HCT116 (cell line): ENCODE results near the gene SENP6. TPM values are rescaled to one million over a fixed set of nuclear protein-coding genes. Genes with fewer than 3 reads are reported as not detected.

Experiments
- ATAC-seq: fragments of 200-7000 bp; cut with Tn5 transposase; 2 replicates; pipeline ENCODE4 v1.9.1; 2020; ENCODE audit warnings: mild to moderate bottlenecking, moderate library complexity
- BruUV-seq: library from RNA; stranded (reverse); fragments of 400-500 nt; replicated peaks from 2 replicates; lab custom pipeline; 2021; lab: Mats Ljungman, UMichigan
- CTCF ChIA-PET: fragments of 300-600 bp; sonication (Branson Sonifier 250); formaldehyde crosslinking; loops from one replicate; lab custom pipeline; 2021; ENCODE audit warnings: antibody characterized with exemption; lab: Charles Lee
- POLR2A ChIA-PET: fragments of 300-600, 350-600 bp; sonication (Branson Sonifier 250); formaldehyde crosslinking; loops from one replicate; lab custom pipeline; 2021; ENCODE audit warnings: antibody characterized with exemption; lab: Charles Lee
- RAD21 ChIA-PET, 2 experiments: fragments of 300-600 bp; sonication (Branson Sonifier 250); formaldehyde crosslinking; loops; one replicate each; lab custom pipeline; 2023; ENCODE audit warnings: low total read pairs in 2 of 2; ENCODE audit not compliant: uncharacterized antibody in 2 of 2, unreplicated experiment in 2 of 2, low non-redundant PET in 1 of 2; lab: Charles Lee
- DNase-seq: peaks from one replicate; pipeline ENCODE4 v3.0.0-alpha.2; 2010; ENCODE audit warnings: low read depth, low spot score
- H2AFZ ChIP-seq: fragments of 200-600 bp; shearing (Covaris generic), sonication (generic); 2 replicates; pipeline ENCODE4 v1.6.1; 2017; ENCODE audit warnings: low read depth, mixed run types, mixed read lengths, antibody characterized with exemption, low read length; ENCODE audit not compliant: poor library complexity, severe bottlenecking
- H3K27ac ChIP-seq: 2 replicates; pipeline ENCODE4 v1.5.1; 2012; ENCODE audit warnings: low read depth, low read length
- H3K27me3 ChIP-seq: fragments of 200-600 bp; sonication (generic); 2 replicates; pipeline ENCODE4 v1.6.1; 2016; ENCODE audit warnings: mixed run types, low read length, mixed read lengths; ENCODE audit not compliant: insufficient read depth
- H3K36me3 ChIP-seq, 2 experiments: fragments of 200-500 bp in 1 of 2; fragments of 200-600 bp in 1 of 2; sonication (Bioruptor generic) in 1 of 2; sonication (generic) in 1 of 2; 2 replicates each; pipeline versions ENCODE4 v1.5.1 to v1.6.1; 2014 to 2016; ENCODE audit warnings: low read length in 2 of 2, inconsistent platforms in 1 of 2, mixed read lengths in 1 of 2, mixed run types in 1 of 2; ENCODE audit not compliant: insufficient read depth in 2 of 2, control insufficient read depth in 1 of 2
- H3K4me1 ChIP-seq, 2 experiments: fragments of 200-600 bp in 1 of 2; sonication (generic) in 1 of 2; 2 replicates each; pipeline versions ENCODE4 v1.5.1 to v1.6.1; 2012 to 2017; ENCODE audit warnings: low read length in 2 of 2, inconsistent platforms in 1 of 2, mild to moderate bottlenecking in 1 of 2, mixed read lengths in 1 of 2, mixed run types in 1 of 2, moderate library complexity in 1 of 2; ENCODE audit not compliant: insufficient read depth in 2 of 2, control insufficient read depth in 1 of 2
- H3K4me2 ChIP-seq: fragments of 200-600 bp; sonication (generic); 2 replicates; pipeline ENCODE4 v1.6.1; 2017; ENCODE audit warnings: mixed run types, low read length, mixed read lengths
- H3K4me3 ChIP-seq, 2 experiments: fragments of 200-600 bp in 1 of 2; sonication (generic) in 1 of 2; replicated peaks in 1 of 2; 2 replicates each; pipeline ENCODE4 v1.5.1; 2011 to 2016; ENCODE audit warnings: low read length in 2 of 2, control low read depth in 1 of 2, low read depth in 1 of 2, mild to moderate bottlenecking in 1 of 2, mixed read lengths in 1 of 2, mixed run types in 1 of 2
- H3K79me2 ChIP-seq: fragments of 200-600 bp; sonication (generic); 2 replicates; pipeline ENCODE4 v1.6.1; 2017; ENCODE audit warnings: mild to moderate bottlenecking, mixed run types, low read length, moderate library complexity, mixed read lengths; ENCODE audit not compliant: insufficient read depth
- H3K9ac ChIP-seq: fragments of 200-600 bp; sonication (generic); 2 replicates; pipeline ENCODE4 v1.6.1; 2016; ENCODE audit warnings: low read length, mixed read lengths
- H3K9me2 ChIP-seq: fragments of 200-600 bp; sonication (generic), shearing (Covaris generic); 2 replicates; pipeline ENCODE4 v1.6.1; 2017; ENCODE audit warnings: mixed run types, mild to moderate bottlenecking, moderate library complexity; ENCODE audit not compliant: insufficient read depth
- H3K9me3 ChIP-seq, 2 experiments: fragments of 200-500 bp in 1 of 2; fragments of 200-600 bp in 1 of 2; sonication (Bioruptor generic) in 1 of 2; sonication (generic) in 1 of 2; 2 replicates each; pipeline ENCODE4 v1.6.1; 2014 to 2017; ENCODE audit warnings: low read length in 2 of 2, mixed read lengths in 2 of 2, inconsistent platforms in 1 of 2, low read depth in 1 of 2, mild to moderate bottlenecking in 1 of 2, mixed run types in 1 of 2, moderate library complexity in 1 of 2; ENCODE audit not compliant: control insufficient read depth in 1 of 2, insufficient read depth in 1 of 2
- H4K20me1 ChIP-seq: fragments of 200-600 bp; sonication (generic), shearing (Covaris generic); 2 replicates; pipeline ENCODE4 v1.6.1; 2017; ENCODE audit warnings: mixed run types, mild to moderate bottlenecking, moderate library complexity; ENCODE audit not compliant: insufficient read depth
- CTCF ChIP-seq, 3 experiments: fragments of 200-600 bp in 1 of 3; sonication (generic) in 1 of 3; IDR thresholded peaks in 2 of 3; conservative IDR thresholded peaks in 1 of 3; 2 replicates each; pipeline ENCODE4 v1.5.1; 2012 to 2017; ENCODE audit warnings: low read depth in 2 of 3, low read length in 2 of 3, antibody characterized with exemption in 1 of 3, borderline replicate concordance in 1 of 3, control low read depth in 1 of 3, mild to moderate bottlenecking in 1 of 3, mixed read lengths in 1 of 3, mixed run types in 1 of 3, moderate library complexity in 1 of 3; ENCODE audit not compliant: insufficient read depth in 1 of 3
- EZH2 ChIP-seq: fragments of 200-600 bp; sonication (generic); IDR thresholded peaks from 2 replicates; pipeline ENCODE4 v1.6.1; 2017; ENCODE audit warnings: antibody characterized with exemption, mixed run types
- EZH2phosphoT487 ChIP-seq: fragments of 200-600 bp; IDR thresholded peaks from 2 replicates; pipeline ENCODE4 v1.6.1; 2018; ENCODE audit warnings: antibody characterized with exemption, borderline replicate concordance
- FOSL1 ChIP-seq: IDR thresholded peaks from 2 replicates; pipeline ENCODE4 v1.6.1; 2012; ENCODE audit warnings: low read depth
- POLR2A ChIP-seq: IDR thresholded peaks from 2 replicates; pipeline ENCODE4 v1.7.0; 2011; ENCODE audit warnings: borderline replicate concordance; ENCODE audit not compliant: insufficient read depth, insufficient read length; ENCODE audit errors: extremely low read depth
- RAD21 ChIP-seq: IDR thresholded peaks from 2 replicates; pipeline ENCODE4 v1.6.1; 2012; ENCODE audit warnings: low read depth, mild to moderate bottlenecking
- SIN3A ChIP-seq: IDR thresholded peaks from 2 replicates; pipeline ENCODE4 v1.6.1; 2012; ENCODE audit warnings: low read depth
- SP1 ChIP-seq: IDR thresholded peaks from 2 replicates; pipeline ENCODE4 v1.6.1; 2012; ENCODE audit warnings: low read depth
- intact Hi-C: fragments of 100-400 bp; cut with micrococcal nuclease; formaldehyde crosslinking; loops from 2 replicates; pipeline ENCODE4 v1.10.0; 2022
- total RNA-seq: library from RNA; stranded (reverse); gene quantifications from one replicate; pipeline ENCODE4 v1.2.1, GENCODE V29; 2021; ENCODE audit not compliant: unreplicated experiment

Gene SENP6
- total RNA-seq, 1 experiment from 2014 or later: 78.1 TPM

- intact Hi-C loops: no loop called here
- ATAC-seq (no peak), DNase-seq (no peak)
- ChIA-PET CTCF (no interaction called here), RAD21 (no interaction called here), POLR2A (no interaction called here)
- H3K9me3 ChIP-seq: no peaks in the 10 kb centered on the region
- no TSS peak for BruUV-seq
- no peaks in the 10 kb centered on the region for H4K20me1 ChIP-seq
- H3K27ac ChIP-seq: no peak overlapping the region
- H3K36me3 ChIP-seq: peaks cover 5 to 13% of the 10 kb centered on the region in 2 experiments; a peak in 3 of 4 replicates
- peaks cover 85% of the 10 kb centered on the region for H3K79me2 ChIP-seq
- H3K4me2 ChIP-seq: no peak overlapping the region
- no peak overlapping the region for H3K4me3 ChIP-seq
- no peak overlapping the region for H2AFZ ChIP-seq
- TF ChIP-seq CTCF (IDR thresholded peaks at IDR 0.05 in 2 of 3, conservative IDR thresholded peaks at IDR 0.05 in 1 of 3; ENCODE audit: borderline replicate concordance in 1 of 3, insufficient read depth in 1 of 3, low read depth in 2 of 3, low read length in 2 of 3) (no peak), SIN3A (no peak), EZH2 (no peak), FOSL1 (no peak), EZH2phosphoT487 (no peak), POLR2A (no peak), SP1 (no peak)
- H3K4me1 ChIP-seq: no peaks in the 10 kb centered on the region
- H3K9ac ChIP-seq: no peak overlapping the region
- no peaks in the 10 kb centered on the region for H3K27me3 ChIP-seq
- H3K9me2 ChIP-seq: no peaks in the 10 kb centered on the region
Observed at GRCh38 chr6:75633045-75633444, 31.4 kb downstream of the SENP6 start.

DNA sequence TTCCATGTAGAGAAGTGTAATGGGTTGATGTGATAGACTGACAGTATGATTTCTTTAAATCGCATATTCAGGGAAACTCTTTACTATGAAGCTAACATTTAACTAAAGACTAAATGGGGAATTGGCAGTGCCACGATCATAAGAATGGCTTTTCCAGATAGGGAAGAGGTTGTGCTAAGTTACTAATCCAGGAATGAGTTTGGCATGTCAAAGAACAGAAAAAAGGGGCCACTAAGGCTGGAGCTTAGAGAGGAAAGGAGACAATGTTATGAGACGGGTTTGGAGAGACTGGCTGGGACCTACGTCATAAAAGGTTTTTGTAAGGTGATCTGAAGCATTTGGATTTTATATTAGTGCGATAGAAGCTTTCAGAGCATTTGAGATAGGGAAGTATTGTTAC, 40.6 kb downstream of the SENP6 start:
- DNase-seq (no peak), ATAC-seq (no peak)
- H3K79me2 ChIP-seq: peaks cover 18% of the 10 kb centered on the region
- no peak for TF ChIP-seq CTCF (IDR thresholded peaks at IDR 0.05 in 2 of 3, conservative IDR thresholded peaks at IDR 0.05 in 1 of 3; ENCODE audit: borderline replicate concordance in 1 of 3, insufficient read depth in 1 of 3, low read depth in 2 of 3, low read length in 2 of 3)
- TF ChIP-seq SP1: no peak
- TF ChIP-seq FOSL1: no peak
- no peak for TF ChIP-seq RAD21
- TF ChIP-seq EZH2phosphoT487: no peak
- no peak overlapping the region for H3K9ac ChIP-seq
- H3K27me3 ChIP-seq: no peaks in the 10 kb centered on the region
- intact Hi-C loops: no loop called here
- ChIA-PET POLR2A (no interaction called here), CTCF (no interaction called here), RAD21 (no interaction called here)
- peaks cover 0 to 14% of the 10 kb centered on the region in 2 experiments; a peak in 2 of 4 replicates for H3K36me3 ChIP-seq
- BruUV-seq: no TSS peak
- no peaks in the 10 kb centered on the region for H3K9me2 ChIP-seq
- no peak overlapping the region for H3K27ac ChIP-seq
- H3K4me1 ChIP-seq: no peaks in the 10 kb centered on the region
- H3K4me2 ChIP-seq: no peak overlapping the region
- H3K4me3 ChIP-seq: no peak overlapping the region
- no peak overlapping the region for H2AFZ ChIP-seq
- no peaks in the 10 kb centered on the region for H3K9me3 ChIP-seq
- H4K20me1 ChIP-seq: no peaks in the 10 kb centered on the region
